HG02610 (cell line): ENCODE data around the gene PPOX.

Experiments used
- ATAC-seq: cut with Tn5 transposase; IDR thresholded peaks from one replicate; pipeline ENCODE4 v1.9.1; 2021; ENCODE audit warnings: mild to moderate bottlenecking, moderate library complexity; ENCODE audit not compliant: unreplicated experiment

The PPOX gene

DNA sequence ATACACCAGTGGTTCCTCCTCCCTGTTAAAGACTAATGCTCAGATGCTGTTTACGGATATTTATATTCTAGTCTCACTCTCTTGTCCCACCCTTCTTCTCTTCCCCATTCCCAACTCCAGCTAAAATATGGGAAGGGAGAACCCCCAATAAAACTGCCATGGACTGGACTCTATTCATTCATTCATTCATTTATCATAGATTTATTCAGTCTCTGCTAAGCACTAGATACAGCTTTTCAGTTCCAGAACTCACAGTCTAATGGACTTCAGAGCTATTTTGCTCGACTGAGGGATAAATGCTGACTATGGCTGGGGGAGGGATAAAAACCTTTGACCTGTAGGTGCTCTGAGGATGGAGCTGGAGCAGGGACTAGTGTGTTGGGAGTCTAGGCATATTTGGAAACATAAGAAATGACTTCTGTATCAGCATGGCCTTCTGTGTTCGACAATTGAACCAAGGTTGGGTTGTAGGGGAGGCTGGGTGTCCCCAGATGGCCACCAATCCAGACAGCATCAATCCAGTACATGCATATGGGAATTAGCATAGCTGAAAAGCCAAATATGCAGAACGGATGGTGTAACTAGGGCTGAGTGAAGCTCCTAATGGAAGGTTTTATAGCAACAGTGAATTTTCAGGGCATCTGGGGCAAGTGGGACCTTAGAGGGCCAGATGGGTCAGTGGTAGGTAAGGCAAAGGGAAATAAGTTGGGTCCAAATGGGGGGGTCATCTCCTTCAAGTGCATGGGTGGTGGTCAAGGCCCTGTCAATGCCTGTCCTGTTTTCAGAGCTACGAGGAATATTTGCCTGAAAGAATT, 53.1 kb downstream of the PPOX start:
- ATAC-seq: no peak

DNA sequence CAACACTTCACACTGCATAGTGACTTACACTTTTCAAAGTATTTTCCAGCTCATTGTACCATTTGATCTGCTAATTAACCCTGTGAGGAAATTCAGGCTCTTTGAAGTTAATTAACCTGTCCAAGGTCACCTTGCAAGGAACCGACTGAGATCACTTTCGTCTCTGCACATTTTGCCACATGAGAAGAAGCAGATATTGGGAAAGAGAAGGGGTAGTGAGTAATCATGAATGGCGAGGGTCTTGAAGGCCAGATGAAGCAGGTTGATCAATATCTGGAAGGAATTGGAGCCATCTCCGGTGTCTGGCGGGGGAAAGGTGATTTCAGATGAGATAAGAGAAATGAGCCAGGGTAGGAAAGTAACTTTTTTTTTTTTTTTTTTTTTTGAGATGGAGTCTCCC, 53.8 kb downstream of the PPOX start:
- no peak for ATAC-seq
